LNCAP (cell line): ENCODE measurements around the gene FOXN3.

Source experiments
- CTCF ChIP-seq: fragments of 450-650 bp; IDR thresholded peaks from 2 replicates; pipeline ENCODE4 v1.5.1; 2017; ENCODE audit warnings: mild to moderate bottlenecking

FOXN3 gene

GRCh38 chr14:89138846-89139245 is 278.2 kb downstream of the FOXN3 start:
- TF ChIP-seq CTCF: no peak

DNA sequence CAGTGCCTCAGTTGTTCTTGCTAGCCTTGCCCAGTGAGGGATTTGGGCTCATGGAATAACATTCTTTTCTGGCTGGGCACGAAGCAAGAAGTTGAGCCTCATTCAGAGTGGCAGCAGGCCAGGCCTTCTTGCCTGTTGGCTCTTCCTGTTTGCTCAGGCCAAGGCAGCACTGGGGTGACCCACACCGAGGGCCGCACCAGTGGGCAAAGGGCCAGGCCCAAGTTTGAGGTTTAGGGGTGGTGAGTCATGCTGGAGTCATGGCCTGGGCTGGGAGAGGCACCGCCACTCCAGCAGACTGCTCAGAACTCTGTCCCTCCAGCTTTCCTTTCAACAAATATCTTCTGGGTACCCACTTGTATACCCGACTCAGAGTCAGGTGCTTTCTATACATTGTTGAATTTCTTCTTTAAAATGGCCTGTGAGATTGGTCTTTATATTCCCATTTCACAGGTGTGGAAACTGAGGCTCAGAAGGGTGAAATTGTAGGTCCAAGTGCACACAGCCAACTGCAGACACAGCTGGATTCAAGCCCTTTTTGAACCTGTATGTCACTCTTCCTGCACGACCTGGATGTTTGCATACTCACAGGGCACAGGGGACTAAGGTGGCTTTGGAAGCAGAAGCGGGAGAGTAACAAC is 279.4 kb downstream of the FOXN3 start:
- no peak for TF ChIP-seq CTCF

DNA sequence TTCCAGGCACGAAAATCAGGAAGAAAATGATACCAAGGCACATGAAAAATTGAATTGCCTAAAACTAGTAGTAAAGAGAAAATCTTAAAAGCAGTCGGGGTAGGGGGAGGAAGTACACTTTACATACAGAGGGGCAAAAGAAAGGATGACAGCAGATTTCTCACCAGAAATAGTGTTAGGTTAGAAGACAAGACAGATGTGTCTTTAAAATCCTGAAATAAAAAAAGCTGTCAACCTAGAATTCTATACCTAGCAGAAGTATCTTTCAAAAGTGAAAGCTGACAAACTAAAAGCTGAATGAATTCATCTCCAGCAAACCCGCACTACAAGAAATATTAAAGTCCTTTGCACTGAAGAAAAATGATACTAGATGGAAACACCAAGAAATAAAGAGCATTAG is 280.4 kb downstream of the FOXN3 start:
- TF ChIP-seq CTCF: no peak

DNA sequence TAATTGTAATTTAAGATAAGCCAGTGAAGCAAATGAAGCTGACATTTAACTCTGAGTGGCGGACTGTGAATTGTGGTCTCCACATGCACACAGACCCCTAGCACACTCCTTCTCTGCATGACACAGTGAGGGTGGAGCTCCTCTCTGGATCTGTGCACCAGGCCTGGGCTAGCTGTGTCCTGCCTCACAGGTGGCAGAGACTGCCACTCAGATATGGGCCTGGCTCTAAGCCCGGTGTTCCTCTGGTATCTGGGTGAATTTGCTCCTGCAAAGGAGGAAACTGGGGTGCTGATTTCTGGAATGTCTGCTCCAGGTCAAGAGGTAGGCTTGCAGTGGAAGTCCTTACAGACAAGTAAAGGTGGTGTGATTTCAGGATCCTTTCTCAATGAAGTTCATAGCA is 282.4 kb downstream of the FOXN3 start:
- TF ChIP-seq CTCF: no peak

- no peak for TF ChIP-seq CTCF
Measured at GRCh38 chr14:89131004-89131750, 285.9 kb downstream of the FOXN3 start.

GRCh38 chr14:89129570-89129969 is 287.5 kb downstream of the FOXN3 start:
- no peak for TF ChIP-seq CTCF

GRCh38 chr14:89128311-89129026 is 288.6 kb downstream of the FOXN3 start:
- no peak for TF ChIP-seq CTCF
